Activated naive CD4-positive, alpha-beta T cell treated with Interleukin-2 at 50 U/mL for 16 hours (primary cell): ENCODE results near the gene LHX3.

Experiments
- DNase-seq: peaks from one replicate; pipeline ENCODE4 v3.0.0-alpha.2; 2020

Gene LHX3

GRCh38 chr9:136191099-136191959 is 13.6 kb downstream of the LHX3 start:
- no peak for DNase-seq

DNA sequence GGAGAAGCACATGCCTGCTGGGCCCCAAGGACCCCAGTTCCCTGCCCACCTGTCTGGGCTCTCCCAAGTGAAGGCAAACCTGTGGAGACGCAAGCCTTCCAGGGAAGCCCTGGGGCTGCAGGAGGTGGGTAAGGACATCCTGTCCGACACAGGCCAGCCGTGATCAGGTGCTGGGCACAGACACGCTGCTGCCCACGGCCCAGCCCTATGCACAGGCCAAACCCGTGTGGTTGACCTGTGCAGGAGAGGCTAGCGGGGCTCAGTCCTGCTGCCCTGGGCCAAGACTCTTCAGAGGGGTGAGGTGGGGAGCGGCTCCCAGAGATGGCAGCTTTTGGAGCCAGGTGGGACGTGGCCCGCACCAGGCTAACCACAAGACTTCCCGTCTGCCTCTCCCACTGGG is 14.3 kb downstream of the LHX3 start:
- no peak for DNase-seq

GRCh38 chr9:136190237-136190601 is 14.7 kb downstream of the LHX3 start:
- no peak for DNase-seq

DNA sequence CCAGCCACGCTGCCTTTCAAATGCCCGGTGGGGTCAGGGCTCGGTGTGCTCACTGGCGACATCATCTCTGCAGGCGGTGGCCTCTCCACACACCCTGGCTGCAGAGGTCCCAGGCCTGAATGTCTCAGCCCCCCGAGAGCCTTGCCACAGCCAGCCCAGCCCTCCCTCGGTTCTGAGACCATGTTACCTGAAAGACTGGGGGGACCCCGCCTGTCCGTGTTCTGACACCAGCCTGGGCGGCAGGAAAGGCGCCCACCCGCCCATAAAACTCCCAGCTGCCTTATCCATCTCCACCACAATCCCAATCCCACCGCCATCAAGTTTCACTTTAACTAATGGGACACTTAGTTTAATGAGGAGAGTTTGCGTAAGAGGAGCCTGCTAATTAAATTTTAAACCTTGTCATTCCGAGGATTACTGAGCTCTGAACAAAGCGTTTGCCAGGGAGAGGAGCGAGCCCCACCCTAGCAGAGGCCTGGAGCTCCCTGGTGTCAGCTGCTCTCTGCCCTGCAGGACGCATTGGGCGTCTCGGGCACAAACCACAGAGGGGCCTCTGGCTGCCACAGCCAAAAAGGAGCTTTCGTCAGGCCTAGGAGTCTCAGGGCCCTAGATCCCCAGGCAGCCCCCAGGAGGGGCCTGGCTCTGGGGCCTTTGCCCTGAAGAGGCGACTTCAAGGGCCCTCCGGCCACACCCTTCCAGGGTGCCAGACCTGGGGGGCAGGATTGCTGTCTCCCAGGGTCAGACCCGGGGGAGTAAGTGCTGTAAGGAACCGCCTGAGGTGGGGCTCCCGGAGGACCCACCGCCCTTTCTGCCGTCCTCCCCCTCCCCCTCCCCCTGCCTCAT is 15.3 kb downstream of the LHX3 start:
- DNase-seq, result no peak

GRCh38 chr9:136187683-136188586 is 17.0 kb downstream of the LHX3 start:
- DNase-seq, result no peak

DNA sequence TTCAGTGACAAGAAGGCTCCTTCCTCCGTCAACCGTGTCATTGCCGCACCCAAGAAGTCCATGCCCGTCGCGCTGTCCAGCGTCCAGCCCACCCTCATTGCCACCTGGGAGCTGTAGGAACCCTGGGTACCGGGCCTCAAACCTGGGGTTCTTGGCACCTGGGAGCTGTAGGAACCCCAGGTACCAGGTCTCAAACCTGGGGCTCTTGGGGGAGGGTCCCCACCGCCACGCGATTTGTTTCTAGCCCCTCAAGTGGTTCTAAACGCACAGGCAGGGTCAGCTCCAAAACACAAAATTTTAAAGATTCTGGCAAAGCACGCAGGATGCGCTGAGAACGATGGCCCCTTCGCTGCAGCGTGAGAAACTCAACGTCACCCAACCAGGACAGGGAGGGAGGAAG is 17.7 kb downstream of the LHX3 start:
- no peak for DNase-seq

GRCh38 chr9:136186386-136186785 is 18.5 kb downstream of the LHX3 start:
- no peak for DNase-seq

GRCh38 chr9:136185596-136186366 is 19.1 kb downstream of the LHX3 start:
- no peak for DNase-seq

- DNase-seq, result no peak
Observed at GRCh38 chr9:136185066-136185465, 19.9 kb downstream of the LHX3 start.

GRCh38 chr9:136182850-136183422 is 22.0 kb downstream of the LHX3 start:
- DNase-seq, result no peak

- no peak for DNase-seq
Observed at GRCh38 chr9:136182420-136182787, 22.5 kb downstream of the LHX3 start.

GRCh38 chr9:136181784-136182419 is 23.0 kb downstream of the LHX3 start:
- DNase-seq, result no peak

DNA sequence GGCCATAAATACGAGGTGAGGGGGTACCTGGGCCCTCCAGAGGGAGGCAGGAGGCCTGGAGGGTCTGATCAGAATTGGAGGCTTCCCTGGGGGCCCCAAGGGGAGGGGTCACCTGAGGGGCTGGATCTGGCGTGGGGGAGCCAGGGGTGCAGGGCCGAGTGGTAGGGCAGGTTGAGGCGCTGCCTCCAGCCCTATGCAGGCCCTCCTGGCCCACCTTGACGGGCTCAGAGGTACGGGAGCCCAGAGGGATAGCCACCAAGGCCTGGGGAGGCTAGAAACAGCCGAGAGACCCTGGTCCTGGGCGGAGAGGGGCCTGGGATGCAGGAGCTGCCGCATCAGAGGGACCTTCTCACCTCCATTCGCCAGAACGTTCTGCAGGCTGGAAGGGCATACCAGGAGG is 24.3 kb downstream of the LHX3 start:
- no peak for DNase-seq

GRCh38 chr9:136179761-136180160 is 25.2 kb downstream of the LHX3 start:
- no peak for DNase-seq

GRCh38 chr9:136179101-136179616 is 25.8 kb downstream of the LHX3 start:
- DNase-seq, result no peak

- no peak for DNase-seq
Observed at GRCh38 chr9:136178773-136179075, 26.2 kb downstream of the LHX3 start.

DNA sequence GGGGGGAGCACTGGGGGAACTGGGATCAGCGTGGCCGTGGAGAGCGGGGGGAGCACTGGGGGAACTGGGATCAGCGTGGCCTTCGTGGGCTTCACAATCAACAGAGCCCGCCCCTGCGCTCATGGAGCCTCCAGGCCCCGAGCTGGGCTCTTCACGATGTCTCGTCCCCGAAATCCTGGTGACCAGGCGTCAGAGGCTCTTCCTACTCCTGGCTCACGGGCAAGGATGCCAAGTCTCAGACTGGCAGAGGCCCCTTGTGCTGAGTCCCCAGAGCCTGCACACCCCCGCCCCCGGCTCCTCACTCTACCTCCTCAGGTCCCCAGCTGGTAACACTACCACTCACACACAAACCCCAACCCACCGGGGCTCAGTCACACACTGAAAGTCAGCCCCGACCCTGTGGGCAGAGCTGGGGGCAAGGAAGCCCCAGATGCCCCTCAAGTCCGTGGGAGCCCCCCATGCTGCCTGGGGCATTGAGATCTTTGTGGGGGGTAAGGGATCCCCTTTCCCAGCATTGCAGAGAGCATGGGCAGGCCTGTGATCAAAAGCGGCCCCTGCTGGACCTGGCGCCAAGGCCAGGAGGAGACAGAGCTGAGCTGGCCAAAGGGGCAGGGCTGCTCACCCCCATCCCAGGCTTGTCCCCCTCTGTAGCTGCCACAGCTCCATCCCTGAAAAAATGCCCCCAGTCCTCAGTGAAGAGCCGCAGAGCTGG is 26.7 kb downstream of the LHX3 start:
- DNase-seq, result no peak

DNA sequence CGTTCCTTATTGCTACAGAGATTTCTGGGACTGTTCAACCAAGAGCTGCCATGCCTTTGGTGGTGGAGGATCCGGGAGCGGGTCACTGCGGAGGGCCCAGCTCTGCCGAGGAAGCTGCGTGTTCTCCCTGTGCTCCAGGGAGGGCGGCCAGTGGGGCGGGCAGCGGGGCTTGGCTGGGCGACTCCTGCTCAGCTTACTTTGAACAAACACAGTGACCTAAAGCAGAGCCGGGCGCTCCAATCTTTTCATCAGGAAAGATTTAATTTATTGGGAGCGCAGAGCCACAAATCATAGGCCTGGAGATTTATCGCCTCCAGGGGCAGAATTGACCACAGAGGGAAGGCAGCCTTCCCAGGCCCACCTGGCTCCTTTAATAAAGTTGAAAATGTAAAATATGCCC is 27.7 kb downstream of the LHX3 start:
- no peak for DNase-seq

DNA sequence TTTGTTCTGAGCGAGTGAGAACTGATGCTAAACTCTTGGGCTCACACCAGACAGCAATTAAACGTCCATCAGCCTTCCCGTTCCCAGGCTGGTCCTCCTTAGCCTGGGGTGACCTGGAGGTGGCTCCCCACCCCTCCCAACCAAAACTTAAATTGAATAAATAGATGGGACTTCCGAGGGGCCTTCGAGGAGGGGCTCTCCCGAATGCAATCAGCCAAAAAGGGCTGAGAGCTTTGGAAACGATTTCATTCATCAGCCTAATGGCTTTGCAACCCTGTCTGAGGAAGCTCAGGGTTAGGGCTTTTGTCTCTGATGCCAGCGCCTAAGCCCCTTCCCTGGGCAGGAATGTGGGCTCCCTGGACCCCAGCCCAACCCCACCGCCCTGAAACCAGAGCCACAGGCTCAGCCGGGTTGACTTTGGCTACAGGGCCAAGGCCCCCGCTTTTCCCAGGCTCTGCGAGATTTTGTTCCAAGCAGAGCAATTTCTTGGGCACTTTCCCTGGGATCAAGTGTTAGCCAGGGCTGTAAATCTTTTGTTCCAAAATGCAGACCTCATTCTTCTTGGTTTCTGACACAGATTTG is 29.2 kb downstream of the LHX3 start:
- no peak for DNase-seq
